Epithelial cell of proximal tubule (primary cell): ENCODE measurements around the gene P4HTM. TPM values are rescaled to one million over a fixed set of nuclear protein-coding genes. Genes with fewer than 3 reads are reported as not detected.

Source experiments
- DNase-seq: peaks from one replicate; pipeline ENCODE4 v3.0.0-alpha.2; 2011; ENCODE audit warnings: low read depth
- H3K4me3 ChIP-seq: 2 replicates; pipeline ENCODE4 v1.5.1; 2011; ENCODE audit warnings: low read depth, mild to moderate bottlenecking, low read length
- total RNA-seq: library from RNA; depleted of rRNA; stranded (reverse); fragments of >200 nt; gene quantifications from 2 replicates; pipeline ENCODE4 v1.2.3, GENCODE V29; 2015
- TF ChIP-seq, protein P1 (sequence below): conservative IDR thresholded peaks from 2 replicates; pipeline ENCODE4 v1.5.1; 2012; ENCODE audit warnings: low read depth, mild to moderate bottlenecking, low read length

Gene P4HTM
- total RNA-seq, 1 donor from 2014 or later, result 23.2 TPM

DNA sequence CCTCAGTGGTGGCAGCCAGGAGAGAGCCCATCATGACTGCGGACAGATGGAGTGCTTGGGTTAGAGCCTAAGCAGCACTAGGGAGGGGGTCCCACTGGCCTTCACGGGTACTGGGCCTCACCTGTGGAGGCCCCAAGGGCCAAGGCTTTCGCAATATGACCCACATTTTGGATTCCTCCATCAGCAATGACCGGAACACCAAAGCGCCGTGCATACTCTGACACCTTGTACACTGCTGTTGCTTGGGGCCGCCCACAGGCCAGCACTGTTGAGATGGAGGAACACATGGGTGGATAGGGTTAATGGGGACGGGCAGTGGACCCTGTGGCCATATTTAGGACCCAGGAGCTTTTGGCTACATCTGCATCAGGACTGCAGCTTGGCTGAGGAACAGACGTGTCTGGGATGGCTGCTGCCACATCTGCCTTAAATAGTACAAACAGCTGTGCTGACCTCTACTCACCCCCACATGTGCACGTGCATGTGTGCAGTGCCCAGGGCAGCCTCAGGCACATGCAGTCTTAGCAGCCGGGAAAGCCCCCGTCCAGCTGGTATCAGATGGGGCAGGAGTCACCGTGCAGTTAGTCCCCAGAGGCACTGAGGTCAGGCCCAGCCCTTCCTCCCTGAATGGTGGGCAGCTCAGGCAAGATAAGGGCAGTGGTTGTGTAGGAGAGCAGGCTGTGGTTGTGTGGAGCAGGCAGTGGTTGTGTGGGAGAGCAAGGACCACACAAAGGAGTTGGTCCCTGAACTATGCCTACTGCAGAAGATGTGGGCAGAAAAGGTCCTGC, 35.2 kb downstream of the P4HTM start:
- TF ChIP-seq, protein P1, sequence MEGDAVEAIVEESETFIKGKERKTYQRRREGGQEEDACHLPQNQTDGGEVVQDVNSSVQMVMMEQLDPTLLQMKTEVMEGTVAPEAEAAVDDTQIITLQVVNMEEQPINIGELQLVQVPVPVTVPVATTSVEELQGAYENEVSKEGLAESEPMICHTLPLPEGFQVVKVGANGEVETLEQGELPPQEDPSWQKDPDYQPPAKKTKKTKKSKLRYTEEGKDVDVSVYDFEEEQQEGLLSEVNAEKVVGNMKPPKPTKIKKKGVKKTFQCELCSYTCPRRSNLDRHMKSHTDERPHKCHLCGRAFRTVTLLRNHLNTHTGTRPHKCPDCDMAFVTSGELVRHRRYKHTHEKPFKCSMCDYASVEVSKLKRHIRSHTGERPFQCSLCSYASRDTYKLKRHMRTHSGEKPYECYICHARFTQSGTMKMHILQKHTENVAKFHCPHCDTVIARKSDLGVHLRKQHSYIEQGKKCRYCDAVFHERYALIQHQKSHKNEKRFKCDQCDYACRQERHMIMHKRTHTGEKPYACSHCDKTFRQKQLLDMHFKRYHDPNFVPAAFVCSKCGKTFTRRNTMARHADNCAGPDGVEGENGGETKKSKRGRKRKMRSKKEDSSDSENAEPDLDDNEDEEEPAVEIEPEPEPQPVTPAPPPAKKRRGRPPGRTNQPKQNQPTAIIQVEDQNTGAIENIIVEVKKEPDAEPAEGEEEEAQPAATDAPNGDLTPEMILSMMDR, result no peak
- no peak overlapping the region for H3K4me3 ChIP-seq
- DNase-seq, result no peak

DNA sequence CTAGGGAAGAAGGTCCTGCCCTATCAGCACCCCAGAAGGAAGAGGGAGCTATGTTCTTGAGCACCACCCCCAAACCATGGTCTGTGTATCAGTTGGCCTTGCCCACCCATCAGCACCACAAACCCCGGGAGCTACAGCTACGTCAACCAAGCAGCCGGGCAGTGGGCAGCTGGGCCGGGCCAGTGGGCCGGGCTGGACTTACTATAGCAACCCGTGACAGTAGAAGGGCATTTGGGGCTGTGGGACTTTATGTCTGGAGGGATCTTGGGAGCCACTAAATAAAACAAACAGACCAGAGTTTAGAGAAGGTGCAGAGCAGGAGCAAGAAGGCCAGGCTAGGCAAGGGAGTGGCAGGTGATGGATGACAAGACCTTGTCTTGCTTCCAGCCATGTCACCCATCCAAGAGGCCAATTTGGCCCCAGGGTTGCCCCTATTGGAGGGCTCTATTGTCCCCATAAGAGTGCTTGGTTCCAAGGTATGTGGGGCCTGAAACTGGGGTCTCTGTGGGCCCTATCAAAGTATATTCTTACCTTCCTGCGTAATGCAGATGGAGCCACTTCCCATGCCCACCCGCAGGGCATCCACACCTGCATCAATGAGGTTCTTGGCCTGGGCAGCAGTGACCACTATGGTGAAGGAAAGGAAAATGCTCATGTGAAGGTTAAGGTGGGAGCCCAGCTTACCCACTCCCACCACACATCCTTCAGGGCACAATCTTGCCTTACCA, 35.9 kb downstream of the P4HTM start:
- TF ChIP-seq, protein P1, result no peak
- DNase-seq, result no peak
- no peak overlapping the region for H3K4me3 ChIP-seq

DNA sequence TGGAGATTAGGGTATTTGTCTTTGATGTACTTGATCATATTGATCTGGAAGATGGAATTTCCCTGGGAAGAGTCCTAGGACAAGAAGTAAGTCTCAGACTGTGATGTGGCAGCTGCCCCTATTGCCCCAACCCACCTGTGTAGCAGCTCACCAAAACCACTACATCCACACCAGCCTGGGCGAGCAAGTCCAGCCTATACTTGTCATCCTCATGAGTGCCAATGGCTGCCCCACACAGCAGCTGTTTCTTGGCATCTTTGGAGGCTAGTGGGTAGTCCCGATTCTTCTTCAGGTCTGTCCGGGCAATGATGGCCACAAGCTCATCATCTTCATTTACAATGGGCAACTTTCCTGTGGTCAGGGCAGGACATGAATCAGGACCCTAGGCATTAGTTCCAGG, 36.5 kb downstream of the P4HTM start:
- DNase-seq, result no peak
- H3K4me3 ChIP-seq, result no peak overlapping the region
- TF ChIP-seq, protein P1, result no peak

DNA sequence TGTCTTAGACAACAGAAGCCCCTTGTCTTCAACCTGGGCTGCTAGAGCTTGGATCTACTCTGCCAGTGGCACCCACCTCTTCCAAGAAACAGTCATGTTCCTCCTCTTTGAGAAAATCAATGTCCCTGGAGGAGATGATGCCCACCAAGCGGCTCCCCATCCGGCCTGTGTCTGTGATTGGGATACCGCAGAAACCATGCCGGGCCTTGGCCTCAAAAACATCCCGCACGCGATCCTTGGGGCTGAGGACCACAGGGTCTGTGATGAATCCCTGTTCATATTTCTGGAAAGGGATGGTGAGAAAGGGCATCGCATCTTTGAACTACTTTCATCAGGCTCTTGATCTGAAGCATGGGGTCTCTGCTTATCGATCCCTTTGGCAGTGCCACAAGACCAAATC, 37.6 kb downstream of the P4HTM start:
- no peak overlapping the region for H3K4me3 ChIP-seq
- DNase-seq, result no peak
- TF ChIP-seq, protein P1, result no peak

DNA sequence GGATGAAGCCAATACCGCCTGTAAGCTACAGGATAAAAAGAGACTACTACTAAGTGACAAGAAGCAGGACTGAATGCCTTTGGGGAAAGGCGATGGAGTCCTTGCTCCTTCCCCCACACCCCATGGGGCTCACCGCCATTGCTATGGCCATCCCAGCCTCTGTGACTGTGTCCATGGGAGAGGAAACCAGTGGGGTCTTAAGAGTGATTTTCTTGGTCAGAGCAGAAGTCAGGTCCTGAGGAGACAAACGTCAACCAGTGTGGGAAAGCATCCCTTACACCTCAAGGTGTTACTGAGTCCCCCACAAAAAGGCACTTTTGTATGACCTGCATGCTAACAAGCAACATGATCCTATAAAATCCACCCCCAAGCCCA, 38.2 kb downstream of the P4HTM start:
- no peak for DNase-seq
- H3K4me3 ChIP-seq, result peak overlapping the region; percentile 89
- TF ChIP-seq, protein P1, result no peak

DNA sequence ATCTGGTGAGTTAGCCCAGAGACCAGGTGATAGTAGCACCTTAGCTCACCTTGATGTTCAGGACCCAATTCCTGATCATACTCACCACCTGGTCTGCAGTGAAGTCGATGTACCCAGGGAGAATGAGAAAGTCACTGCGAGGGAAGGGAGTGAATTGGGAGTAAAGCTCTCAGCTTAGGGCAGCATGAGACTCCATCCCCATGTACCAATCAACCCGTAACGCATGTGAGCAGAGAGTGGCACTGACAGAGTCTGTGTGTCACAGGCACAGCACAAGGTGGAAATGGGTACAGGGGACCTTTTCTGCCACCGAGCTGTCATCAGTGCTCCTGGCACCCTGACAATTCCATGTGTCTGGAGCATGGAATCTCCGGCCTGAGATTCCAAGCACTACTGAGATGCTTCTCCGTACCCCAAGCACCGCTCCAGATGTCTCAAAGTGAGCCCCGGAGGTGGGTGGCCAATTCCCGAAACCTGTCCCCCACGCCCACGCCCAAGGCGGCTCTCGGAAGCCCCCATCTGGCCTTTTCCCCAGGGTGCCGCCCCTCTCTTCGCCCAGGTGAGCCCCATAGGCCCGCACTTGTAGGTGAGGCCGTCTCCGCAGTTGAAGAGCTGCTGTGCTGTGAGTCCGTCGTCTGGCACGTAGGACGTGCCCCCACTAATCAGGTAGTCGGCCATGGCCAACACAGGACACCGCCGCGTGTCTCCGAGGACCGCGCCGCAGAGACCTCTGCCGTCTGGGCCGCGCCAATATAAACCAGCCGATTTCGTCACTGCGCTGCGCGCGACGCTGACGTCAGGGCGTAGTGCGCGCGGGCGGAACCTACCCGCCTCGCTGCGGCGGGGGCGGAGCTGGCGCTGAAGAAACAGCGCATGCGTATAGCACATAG, 38.9 kb downstream of the P4HTM start, which contains the start of gene IMPDH2:
IMPDH2 (minus strand) TSS at position 726 of the 890 bp plus-strand sequence; CDS start at position 678, 48 bp downstream.
- DNase-seq, result no peak

More for the DNA sequence above, 38.9 kb downstream of the P4HTM start, which contains the start of gene IMPDH2:
- TF ChIP-seq, protein P1, result no peak
- peak within 1 kb of the TSS; percentile 89 for H3K4me3 ChIP-seq
